ENCODE results near the gene LRCH3. TPM values are rescaled to one million over a fixed set of nuclear protein-coding genes. Genes with fewer than 3 reads are reported as not detected.

The LRCH3 gene
- total and polyA plus RNA-seq, 8 donors = 5.4 to 26.1 (median 13.9) TPM

DNA sequence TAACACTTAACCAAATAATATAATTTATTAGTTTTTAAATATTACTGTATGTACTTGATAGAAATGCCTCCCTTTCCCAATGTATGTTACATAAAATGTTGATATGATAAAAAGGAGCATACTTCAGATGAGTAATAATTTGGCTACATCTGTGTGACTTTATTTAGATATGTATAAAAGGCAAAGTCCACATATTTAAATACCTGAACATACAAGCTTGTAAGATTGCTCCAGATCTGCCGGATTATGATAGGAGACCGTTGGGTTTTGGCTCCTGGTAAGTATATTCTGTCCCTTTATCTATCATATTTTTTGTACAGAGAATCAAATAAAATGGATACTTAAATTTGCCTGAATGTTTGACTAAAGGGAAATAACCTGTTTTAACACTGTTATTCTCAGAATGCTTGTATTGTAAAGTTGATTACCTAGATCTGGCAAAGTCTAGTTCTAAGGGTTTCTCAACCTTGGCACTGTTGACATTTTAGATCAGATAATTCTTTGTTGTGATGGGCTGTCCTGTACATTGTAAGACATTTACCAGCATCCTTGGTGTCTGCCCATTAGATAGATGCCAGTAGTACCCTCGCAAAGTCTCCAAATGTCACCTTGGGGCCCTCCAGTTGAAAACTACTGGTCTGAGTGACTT is 38.5 kb downstream of the LRCH3 start:
- TF ChIP-seq, protein P1, sequence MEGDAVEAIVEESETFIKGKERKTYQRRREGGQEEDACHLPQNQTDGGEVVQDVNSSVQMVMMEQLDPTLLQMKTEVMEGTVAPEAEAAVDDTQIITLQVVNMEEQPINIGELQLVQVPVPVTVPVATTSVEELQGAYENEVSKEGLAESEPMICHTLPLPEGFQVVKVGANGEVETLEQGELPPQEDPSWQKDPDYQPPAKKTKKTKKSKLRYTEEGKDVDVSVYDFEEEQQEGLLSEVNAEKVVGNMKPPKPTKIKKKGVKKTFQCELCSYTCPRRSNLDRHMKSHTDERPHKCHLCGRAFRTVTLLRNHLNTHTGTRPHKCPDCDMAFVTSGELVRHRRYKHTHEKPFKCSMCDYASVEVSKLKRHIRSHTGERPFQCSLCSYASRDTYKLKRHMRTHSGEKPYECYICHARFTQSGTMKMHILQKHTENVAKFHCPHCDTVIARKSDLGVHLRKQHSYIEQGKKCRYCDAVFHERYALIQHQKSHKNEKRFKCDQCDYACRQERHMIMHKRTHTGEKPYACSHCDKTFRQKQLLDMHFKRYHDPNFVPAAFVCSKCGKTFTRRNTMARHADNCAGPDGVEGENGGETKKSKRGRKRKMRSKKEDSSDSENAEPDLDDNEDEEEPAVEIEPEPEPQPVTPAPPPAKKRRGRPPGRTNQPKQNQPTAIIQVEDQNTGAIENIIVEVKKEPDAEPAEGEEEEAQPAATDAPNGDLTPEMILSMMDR (IDR thresholded peaks at IDR 0.05) = no peak
- no peak for DNase-seq
- Histone ChIP-seq H3K27ac (no peak overlapping the region), H3K4me1 (no peaks in the 10 kb centered on the region), H3K27me3 (no peaks in the 10 kb centered on the region), H3K36me3 (peaks cover 0 to 22% (median 0%) of the 10 kb centered on the region in 3 donors), H3K9me3 (no peaks in the 10 kb centered on the region), H3K4me3 (no peak overlapping the region)
- intact Hi-C loops (cut with DNase I) = no loop called here
- WGBS, 2 donors = 68 to 79% methylated on average over 3 of the region's 3 CpGs
- no peak for FAIRE-seq
- no peak for ATAC-seq

DNA sequence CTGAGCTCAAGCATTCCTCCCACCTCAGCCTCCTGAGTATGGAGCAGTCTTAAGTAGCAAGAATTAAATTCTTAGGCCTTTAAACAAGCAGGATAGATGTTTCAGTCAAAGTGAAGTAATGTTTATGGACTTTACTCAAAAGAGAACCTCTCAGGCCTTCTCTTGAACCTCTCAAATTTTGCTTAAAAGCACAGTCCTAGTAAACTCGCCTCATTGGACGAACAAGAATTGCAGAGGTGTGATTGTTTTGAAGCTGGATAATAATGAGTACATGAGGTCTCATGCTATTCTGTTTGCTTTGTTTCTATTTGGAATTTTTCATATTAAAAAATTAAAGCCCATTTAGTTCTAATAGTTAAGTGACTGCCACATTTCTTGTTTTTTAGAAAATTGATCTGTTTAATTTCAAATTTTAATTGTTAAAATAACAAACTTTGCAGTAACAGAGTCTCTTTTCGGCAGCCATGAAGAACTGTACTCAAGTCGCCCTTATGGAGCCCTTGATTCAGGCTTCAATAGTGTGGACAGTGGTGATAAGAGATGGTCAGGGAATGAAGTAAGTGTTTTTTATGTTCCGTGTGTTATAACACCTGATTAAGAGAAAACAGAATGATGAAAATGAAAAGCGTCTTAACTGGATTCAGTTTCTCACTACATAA is 39.4 kb downstream of the LRCH3 start:
- 76 to 79% methylated on average over 6 of the region's 6 CpGs for WGBS, 2 donors
- FAIRE-seq (no peak), ATAC-seq (no peak), DNase-seq (no peak)
- no peaks in the 10 kb centered on the region for H3K9me3 ChIP-seq
- H3K27ac ChIP-seq = no peak overlapping the region
- intact Hi-C loops (cut with DNase I) = no loop called here
- TF ChIP-seq, protein P1 (IDR thresholded peaks at IDR 0.05) = no peak
- no peaks in the 10 kb centered on the region for H3K4me1 ChIP-seq
- H3K36me3 ChIP-seq = peaks cover 0 to 25% (median 0%) of the 10 kb centered on the region in 3 donors
- no peaks in the 10 kb centered on the region for H3K27me3 ChIP-seq
- H3K4me3 ChIP-seq = no peak overlapping the region

DNA sequence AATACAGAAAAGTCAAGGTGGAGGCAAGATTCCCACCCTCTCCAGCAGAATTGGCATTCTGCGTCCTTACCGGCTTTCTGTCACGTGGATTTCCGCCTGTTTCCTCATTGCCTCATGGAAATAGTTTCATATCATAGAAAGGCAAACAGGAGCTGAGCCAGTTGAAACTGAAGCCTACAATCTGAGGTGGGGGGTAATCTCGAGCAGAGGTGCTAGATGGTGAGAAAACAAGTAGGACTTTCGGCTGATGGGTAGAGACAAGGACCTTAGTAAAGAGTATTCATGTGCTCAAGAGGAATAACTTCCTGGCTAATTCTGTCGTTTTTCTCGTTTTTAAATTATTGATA is 39.9 kb downstream of the LRCH3 start:
- ATAC-seq = no peak

DNA sequence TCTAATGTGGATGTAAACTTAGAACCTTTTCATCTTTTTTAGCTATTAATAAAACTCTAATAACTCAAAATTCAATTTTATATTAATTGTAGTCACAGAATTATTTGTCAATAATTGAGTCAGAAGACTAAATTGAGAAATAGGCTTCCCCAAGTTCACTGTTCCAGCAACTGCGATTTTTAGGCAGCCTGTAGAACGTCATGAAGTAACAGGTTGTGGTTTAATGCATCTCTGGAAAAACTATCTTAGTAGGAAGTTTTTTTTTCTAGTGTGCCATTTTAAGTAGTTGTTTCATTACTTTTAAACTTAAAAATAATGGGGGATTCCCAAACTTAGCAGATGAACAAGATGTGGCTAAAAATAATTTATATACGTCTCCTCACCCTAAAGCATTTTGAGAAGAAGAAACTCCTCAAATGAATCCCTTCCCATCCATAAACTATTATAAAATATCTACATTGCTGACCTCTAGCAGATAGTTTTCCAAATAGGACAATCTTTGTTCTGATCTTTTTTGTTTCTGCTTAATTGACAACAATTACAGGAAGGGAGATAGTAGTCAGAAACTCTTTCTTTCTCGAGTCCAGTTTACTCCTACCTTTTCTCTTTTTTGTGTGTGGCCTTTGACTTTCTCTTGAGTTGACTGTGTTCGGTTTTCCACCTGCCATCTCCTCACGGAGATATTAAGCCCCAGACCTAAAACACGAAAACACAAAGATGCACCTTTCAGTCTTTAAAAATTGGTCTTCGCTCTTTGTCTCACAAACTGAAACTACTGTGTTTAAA is 43.1 kb downstream of the LRCH3 start:
- Histone ChIP-seq H3K27me3 (no peaks in the 10 kb centered on the region), H3K4me1 (no peaks in the 10 kb centered on the region), H3K9me3 (no peaks in the 10 kb centered on the region), H3K4me3 (no peak overlapping the region), H3K27ac (no peak overlapping the region), H3K36me3 (peaks cover 0 to 26% (median 0%) of the 10 kb centered on the region in 3 donors)
- 94 to 95% methylated on average over 8 of the region's 8 CpGs for WGBS, 2 donors
- FAIRE-seq (no peak), ATAC-seq (no peak), DNase-seq (no peak)
- intact Hi-C loops (cut with DNase I) = no loop called here
- TF ChIP-seq, protein P1 (IDR thresholded peaks at IDR 0.05) = no peak

More for the DNA sequence above, 39.9 kb downstream of the LRCH3 start:
- Histone ChIP-seq H3K36me3 (peaks cover 0 to 30% (median 0%) of the 10 kb centered on the region in 3 donors), H3K9me3 (no peaks in the 10 kb centered on the region), H3K27me3 (no peaks in the 10 kb centered on the region), H3K4me3 (no peak overlapping the region), H3K27ac (no peak overlapping the region), H3K4me1 (no peaks in the 10 kb centered on the region)
- WGBS, 2 donors = 89 to 94% methylated on average over 8 of the region's 8 CpGs
- FAIRE-seq = no peak
- intact Hi-C loops (cut with DNase I) = no loop called here
- TF ChIP-seq, protein P1 (IDR thresholded peaks at IDR 0.05) = no peak
- DNase-seq = no peak
